IPS-18c (cell line): Measurements from ENCODE around the gene SRP9.
A peak's percentile ranks its signal among the peaks of the same experiment; 100 is the strongest.
"Not testable (repeated sequence)": the region's sequence is repeated elsewhere in the genome, so short reads cannot be mapped to it uniquely, and the experiment has no call there.

Experiments
- H3K4me3 ChIP-seq: 2 replicates; pipeline ENCODE4 v1.7.0; 2013; ENCODE audit warnings: low read depth, mild to moderate bottlenecking, low read length, moderate library complexity; ENCODE audit not compliant: insufficient read depth
- H3K9me3 ChIP-seq: one replicate; pipeline ENCODE4 v1.6.1; 2013; ENCODE audit warnings: mild to moderate bottlenecking, low read length, moderate library complexity; ENCODE audit not compliant: control insufficient read depth, insufficient read depth

Gene SRP9

DNA sequence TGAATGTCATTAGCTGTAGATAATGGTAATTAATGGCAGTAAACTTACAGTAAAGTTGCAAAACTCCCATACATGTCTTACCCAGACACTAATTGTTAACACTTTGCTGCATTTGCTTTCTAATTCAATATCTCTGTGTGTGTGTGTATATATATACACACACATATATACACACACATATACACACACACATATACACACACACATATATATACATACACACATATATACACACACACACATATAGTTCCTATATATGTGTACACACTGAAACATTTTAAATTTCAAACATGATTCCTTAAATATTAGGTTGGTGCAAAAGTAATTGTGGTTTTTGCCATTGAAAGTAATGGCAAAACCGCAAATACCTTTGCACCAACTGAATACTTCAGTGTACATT, 28.6 kb downstream of the SRP9 start:
- H3K4me3 ChIP-seq, result no peak overlapping the region
- H3K9me3 ChIP-seq, result no peaks in the 10 kb centered on the region

GRCh38 chr1:225806736-225807135, 29.1 kb downstream of the SRP9 start:
- H3K4me3 ChIP-seq, H3K9me3 ChIP-seq: not testable (repeated sequence)

GRCh38 chr1:225808136-225808535, 30.5 kb downstream of the SRP9 start:
- no peaks in the 10 kb centered on the region for H3K9me3 ChIP-seq

GRCh38 chr1:225809842-225810578, 32.4 kb downstream of the SRP9 start, which contains the start of gene EPHX1:
TSS of gene EPHX1 (plus strand) at chr1:225810124. CDS start at chr1:225828730, 18,606 bp downstream.
- Histone ChIP-seq H3K9me3 (no peaks in the 10 kb centered on the region), H3K4me3 (peak within 1 kb of the TSS; percentile 78)

More at GRCh38 chr1:225808136-225808535, 30.5 kb downstream of the SRP9 start:
- H3K4me3 ChIP-seq, result no peak overlapping the region

- H3K4me3 ChIP-seq, result peak overlapping the region; percentile 78
- not testable (repeated sequence) for H3K9me3 ChIP-seq
Measured at GRCh38 chr1:225810579-225811538, 33.2 kb downstream of the SRP9 start.

- H3K4me3 ChIP-seq, result peak overlapping the region; percentile 78
- H3K9me3 ChIP-seq, result no peaks in the 10 kb centered on the region
Measured at GRCh38 chr1:225811622-225812487, 34.2 kb downstream of the SRP9 start.

GRCh38 chr1:225812488-225813213, 35.0 kb downstream of the SRP9 start:
- no peak overlapping the region for H3K4me3 ChIP-seq
- H3K9me3 ChIP-seq, result no peaks in the 10 kb centered on the region

- no peak overlapping the region for H3K4me3 ChIP-seq
- H3K9me3 ChIP-seq, result no peaks in the 10 kb centered on the region
Measured at GRCh38 chr1:225813214-225813964, 35.8 kb downstream of the SRP9 start.

GRCh38 chr1:225814381-225814780, 36.8 kb downstream of the SRP9 start:
- Histone ChIP-seq H3K9me3 (no peaks in the 10 kb centered on the region), H3K4me3 (no peak overlapping the region)

DNA sequence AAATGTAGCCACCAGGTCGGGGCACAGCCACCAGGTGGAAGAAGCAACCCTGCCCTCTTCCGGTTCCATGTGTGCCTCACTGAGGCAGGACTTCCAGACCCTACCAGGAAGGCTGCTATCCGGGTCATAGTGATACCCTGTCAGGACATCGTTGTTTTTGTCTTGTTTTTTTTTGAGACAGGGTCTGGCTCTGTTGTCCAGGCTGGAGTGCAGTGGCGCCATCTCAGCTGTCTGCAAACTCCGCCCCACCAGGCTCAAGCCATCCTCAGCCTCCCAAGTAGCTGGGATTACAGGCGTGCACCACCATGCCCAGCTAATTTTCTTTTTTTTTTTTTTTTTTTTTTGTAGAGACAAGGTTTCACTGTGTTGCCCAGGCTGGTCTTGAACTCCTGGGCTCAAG, 37.5 kb downstream of the SRP9 start:
- not testable (repeated sequence) for H3K4me3 ChIP-seq, H3K9me3 ChIP-seq

GRCh38 chr1:225815526-225816178, 38.0 kb downstream of the SRP9 start:
- Histone ChIP-seq H3K9me3 (no peaks in the 10 kb centered on the region), H3K4me3 (no peak overlapping the region)

DNA sequence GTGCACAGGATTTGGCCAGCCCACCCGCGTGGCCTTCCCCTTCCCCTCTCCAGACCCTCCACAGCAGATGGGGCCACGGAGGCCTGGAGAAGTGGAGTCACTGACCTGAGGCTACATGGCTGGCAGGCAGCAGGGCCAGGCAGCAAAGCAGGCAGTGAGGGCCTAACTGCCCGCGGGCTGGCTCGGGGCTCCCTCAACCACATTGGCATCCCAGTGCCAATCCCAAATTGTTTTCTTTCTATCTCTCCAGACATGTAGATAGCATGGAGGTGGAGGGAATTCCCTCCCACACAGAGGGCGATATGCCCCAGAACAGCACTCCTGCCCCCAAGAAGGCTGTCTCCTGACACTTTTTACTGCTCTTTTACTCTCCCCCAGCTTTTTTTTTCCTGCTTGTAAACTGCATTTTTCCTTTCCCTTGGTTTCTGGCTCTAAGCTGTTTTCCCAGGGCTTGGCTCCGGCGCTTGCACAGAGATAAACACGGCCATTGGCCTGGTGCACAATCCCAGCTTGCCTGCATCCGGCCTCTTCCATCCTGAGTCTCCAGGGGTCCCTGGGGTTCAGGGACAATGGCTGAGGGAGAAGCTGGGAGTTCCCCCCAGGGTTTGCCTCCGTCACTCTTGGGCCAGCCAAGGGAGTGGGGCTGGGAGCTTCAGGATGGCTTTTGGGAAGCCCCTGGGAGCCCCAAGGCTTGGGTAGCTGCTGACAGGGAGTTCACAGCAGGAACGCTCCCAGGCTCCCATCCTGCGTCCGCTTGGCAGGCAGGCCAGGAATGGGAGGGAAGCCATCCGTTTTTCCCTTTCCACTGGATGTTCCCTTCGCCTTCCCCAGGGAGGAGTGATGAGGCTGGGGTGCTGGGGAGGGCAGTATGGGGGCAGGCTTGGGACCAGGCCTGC, 39.3 kb downstream of the SRP9 start:
- Histone ChIP-seq H3K4me3 (peak overlapping the region; percentile 15; the same call in 1 of the 2 replicates), H3K9me3 (no peaks in the 10 kb centered on the region)

- peak overlapping the region; percentile 15; the same call in 1 of the 2 replicates for H3K4me3 ChIP-seq
- H3K9me3 ChIP-seq, result no peaks in the 10 kb centered on the region
Measured at GRCh38 chr1:225817611-225818061, 40.0 kb downstream of the SRP9 start.

DNA sequence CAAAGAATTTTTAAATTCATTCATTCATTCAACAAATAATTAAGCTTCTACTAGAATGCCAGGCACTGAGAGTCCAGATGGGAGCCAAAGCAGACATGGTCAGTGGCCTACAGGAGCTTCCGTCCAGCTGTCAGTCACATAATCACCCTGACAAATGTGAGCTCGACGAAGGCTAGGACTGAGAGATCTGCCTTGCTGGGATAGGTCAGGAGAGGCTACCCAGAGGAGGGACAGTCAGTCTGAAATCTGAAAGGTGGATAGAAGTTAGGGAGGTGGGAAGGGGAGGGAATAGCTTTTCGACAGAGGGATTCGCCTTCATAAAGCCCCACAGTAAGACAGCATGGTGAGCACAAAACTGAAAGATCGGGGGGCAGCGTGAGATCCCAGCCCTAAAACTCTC, 40.6 kb downstream of the SRP9 start:
- Histone ChIP-seq H3K4me3 (no peak overlapping the region), H3K9me3 (no peaks in the 10 kb centered on the region)
